ENCODE measurements around the gene RAPGEF3. TPM values are rescaled to one million over a fixed set of nuclear protein-coding genes. Genes with fewer than 3 reads are reported as not detected.

Gene RAPGEF3
- total and polyA plus RNA-seq, 9 of the 15 experiments (the other 6 are each of a cell fraction or from before 2014, with no cell fraction given) = 0.03 to 0.78 (median 0.37) TPM; not detected in 1

GRCh38 chr12:47742253-47742825 is 16.3 kb downstream of the RAPGEF3 start:
- in situ Hi-C loops (cut with MboI) (no loop called here), intact Hi-C loops (cut with micrococcal nuclease) (loop anchor here (1.0 to 2.0 kb wide), 3 partner anchors 26 to 95 kb away; no protein-coding TSS in a partner anchor)
- ChIA-PET POLR2A (interaction anchor here (0.6 to 3.8 kb wide), 4 partner anchors 9 to 96 kb away, joined by 3 to 11 read pairs (median 5); no protein-coding TSS in a partner anchor), CTCF (ENCODE audit: low intra/inter-chr PET ratio) (interaction anchor here (0.6 to 5.5 kb wide), 9 partner anchors 17 to 221 kb away, joined by 4 to 59 read pairs (median 6); partner anchors contain the start of genes SLC48A1 and TMEM106C)
- Histone ChIP-seq H4K20me1 (replicated peaks; ENCODE audit: control insufficient read depth, insufficient read depth, low read length) (no peaks in the 10 kb centered on the region; the same call in 1 of the 2 replicates), H3K4me1 (replicated peaks in 1 of 2; ENCODE audit: control insufficient read depth in 2 of 2, insufficient read depth in 2 of 2, low read length in 2 of 2) (peaks cover 27 to 54% of the 10 kb centered on the region in 2 experiments), H3K4me2 (ENCODE audit: insufficient read depth, low read length) (no peak overlapping the region), H3K4me3 (no peak overlapping the region), H3K9me3 (replicated peaks; ENCODE audit: control insufficient read depth, insufficient read depth, low read depth, low read length) (no peaks in the 10 kb centered on the region), H2AFZ (ENCODE audit: low read depth, low read length) (no peak overlapping the region), H3K9me1 (ENCODE audit: control insufficient read depth, insufficient read depth, low read length) (no peaks in the 10 kb centered on the region), H3K36me3 (ENCODE audit: control insufficient read depth, insufficient read depth, low read length) (no peaks in the 10 kb centered on the region), H3K9ac (ENCODE audit: insufficient read depth in 1 of 2, low read depth in 2 of 2, low read length in 2 of 2) (no peak overlapping the region), H3K27ac (ENCODE audit: extremely low read depth, low read depth, low read length) (no peak overlapping the region), H3K79me2 (ENCODE audit: control insufficient read depth, insufficient read depth, low read length) (no peaks in the 10 kb centered on the region), H3K27me3 (ENCODE audit: control insufficient read depth in 2 of 2, insufficient read depth in 2 of 2, low read length in 2 of 2) (peaks cover 7 to 41% of the 10 kb centered on the region in 2 experiments)
- peak; percentile 57 for ATAC-seq
- 25% methylated on average over 7 of the region's 7 CpGs for WGBS (ENCODE audit: insufficient coverage, low coverage, missing lambda C conversion rate)
- FAIRE-seq = peak; percentile 98
- no TSS peak for BruUV-seq (replicated peaks)
- DNase-seq (ENCODE audit: extremely low read depth in 1 of 4, low spot score in 3 of 4) = peak; percentile 71 to 76 (median 74)
- TF ChIP-seq HLTF (IDR thresholded peaks at IDR 0.05) = no peak
- no peak for TF ChIP-seq EHMT2 (IDR thresholded peaks at IDR 0.05)
- TF ChIP-seq DPF2 (IDR thresholded peaks at IDR 0.05) = no peak
- no peak for TF ChIP-seq SNAPC5 (CRISPR knock-in tag; IDR thresholded peaks at IDR 0.05)
- TF ChIP-seq ZBTB33 (CRISPR knock-in tag; IDR thresholded peaks at IDR 0.05) = peak; percentile 25; the same call in 1 of the 2 replicates
- TF ChIP-seq ZNF318 (IDR thresholded peaks at IDR 0.05; ENCODE audit: borderline replicate concordance in 1 of 2, low read depth in 1 of 2) = no peak
- TF ChIP-seq ZNF384 (IDR thresholded peaks at IDR 0.05; ENCODE audit: low read depth, low read length) = no peak
- no peak for TF ChIP-seq MCM5 (IDR thresholded peaks at IDR 0.05; ENCODE audit: low read depth)
- no peak for TF ChIP-seq GABPA (tag; conservative IDR thresholded peaks at IDR 0.05; ENCODE audit: low read depth)
- TF ChIP-seq EWSR1 (IDR thresholded peaks at IDR 0.05; ENCODE audit: borderline replicate concordance, low read depth, partially characterized antibody) = no peak
- no peak for TF ChIP-seq POLR2B (IDR thresholded peaks at IDR 0.05; ENCODE audit: low read depth, partially characterized antibody)
